HG03280 (cell line): ENCODE results near the gene HOXA10.

ENCODE experiments used
- ATAC-seq: cut with Tn5 transposase; IDR thresholded peaks from one replicate; pipeline ENCODE4 v1.9.1; 2021; ENCODE audit warnings: mild to moderate bottlenecking, moderate library complexity; ENCODE audit not compliant: unreplicated experiment

Gene HOXA10

GRCh38 chr7:27146491-27147198 lies 27.5 kb downstream of the HOXA10 start:
- no peak for ATAC-seq

GRCh38 chr7:27145914-27146412 lies 28.2 kb downstream of the HOXA10 start:
- no peak for ATAC-seq

- ATAC-seq: no peak
These were observed 28.8 kb downstream of the HOXA10 start for GRCh38 chr7:27145165-27145913.

- no peak for ATAC-seq
These were observed 29.3 kb downstream of the HOXA10 start for GRCh38 chr7:27144781-27145164.

DNA sequence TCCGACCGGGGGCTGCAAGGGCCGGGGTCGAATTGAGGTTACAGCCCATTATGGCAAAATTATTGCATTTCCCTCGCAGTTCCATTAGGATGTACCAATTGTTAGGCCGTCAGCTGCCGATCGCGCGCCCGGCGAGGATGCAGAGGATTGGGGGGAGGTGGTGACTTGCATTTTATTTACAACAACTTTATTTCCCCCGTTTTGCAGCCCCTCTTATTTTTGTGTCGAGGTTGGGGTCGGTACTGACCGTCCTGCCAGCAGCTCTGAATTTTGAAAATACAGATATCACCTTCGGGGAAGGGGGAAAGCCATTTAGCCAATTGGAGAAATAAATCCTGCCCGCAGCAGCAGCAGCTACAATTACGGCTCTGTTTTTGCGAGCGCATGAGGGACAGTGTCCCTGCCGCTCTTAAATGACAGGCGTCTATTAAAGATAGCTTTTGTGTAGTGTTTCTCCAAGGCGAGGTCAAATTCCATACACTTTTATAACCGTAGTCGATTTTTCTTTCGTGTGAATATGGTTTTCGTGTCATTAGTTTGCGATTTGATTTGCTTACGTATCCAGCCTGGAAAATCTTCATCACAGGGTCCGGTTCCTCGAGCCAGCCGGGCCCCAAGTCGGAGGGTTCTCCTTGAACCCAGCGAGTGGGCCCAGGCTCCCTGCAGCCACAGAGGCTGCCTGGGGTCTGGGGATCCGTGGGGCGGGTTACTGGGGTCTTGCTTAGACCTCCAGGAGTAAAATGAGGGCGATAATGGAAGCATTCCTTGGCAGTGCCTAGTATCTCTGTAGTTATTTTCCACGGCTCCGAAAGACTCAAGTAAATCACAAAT lies 30.0 kb downstream of the HOXA10 start:
- ATAC-seq: no peak

GRCh38 chr7:27143023-27143949 lies 30.8 kb downstream of the HOXA10 start, which contains the start of gene HOXA5:
HOXA5 (minus strand) TSS chr7:27143681; CDS start chr7:27143607, 74 bp downstream.
- no peak for ATAC-seq

GRCh38 chr7:27142580-27143022 lies 31.5 kb downstream of the HOXA10 start:
- ATAC-seq: no peak

DNA sequence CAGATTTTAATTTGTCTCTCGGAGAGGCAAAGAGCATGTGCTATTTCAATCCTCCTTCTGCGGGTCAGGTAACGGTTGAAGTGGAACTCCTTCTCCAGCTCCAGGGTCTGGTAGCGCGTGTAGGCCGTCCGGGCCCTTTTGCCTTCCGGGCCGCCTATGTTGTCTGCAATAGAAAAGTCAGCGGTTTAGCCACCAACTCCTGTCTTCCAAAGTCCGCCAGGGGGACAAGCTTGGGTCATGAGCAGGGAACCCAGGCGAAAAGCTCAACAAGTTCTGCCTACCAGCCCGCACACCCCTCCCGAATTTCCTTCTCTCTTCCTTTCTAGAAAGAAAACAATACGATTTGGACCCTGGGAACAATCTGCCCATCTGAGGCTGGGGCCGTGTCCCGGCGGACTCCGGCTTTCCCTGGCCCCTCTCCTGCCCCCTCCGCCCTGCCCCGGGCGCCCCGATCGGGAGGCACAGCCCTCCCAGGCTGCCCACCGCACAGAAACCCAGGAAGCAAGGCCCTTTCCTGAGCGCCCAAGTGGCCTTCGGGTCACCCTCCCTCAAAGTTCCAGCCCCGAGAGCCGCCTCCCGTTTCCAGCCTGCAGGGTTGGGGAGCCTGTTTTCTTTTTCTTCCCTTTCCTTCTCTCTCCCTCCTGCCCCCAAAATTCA lies 32.1 kb downstream of the HOXA10 start:
- no peak for ATAC-seq

DNA sequence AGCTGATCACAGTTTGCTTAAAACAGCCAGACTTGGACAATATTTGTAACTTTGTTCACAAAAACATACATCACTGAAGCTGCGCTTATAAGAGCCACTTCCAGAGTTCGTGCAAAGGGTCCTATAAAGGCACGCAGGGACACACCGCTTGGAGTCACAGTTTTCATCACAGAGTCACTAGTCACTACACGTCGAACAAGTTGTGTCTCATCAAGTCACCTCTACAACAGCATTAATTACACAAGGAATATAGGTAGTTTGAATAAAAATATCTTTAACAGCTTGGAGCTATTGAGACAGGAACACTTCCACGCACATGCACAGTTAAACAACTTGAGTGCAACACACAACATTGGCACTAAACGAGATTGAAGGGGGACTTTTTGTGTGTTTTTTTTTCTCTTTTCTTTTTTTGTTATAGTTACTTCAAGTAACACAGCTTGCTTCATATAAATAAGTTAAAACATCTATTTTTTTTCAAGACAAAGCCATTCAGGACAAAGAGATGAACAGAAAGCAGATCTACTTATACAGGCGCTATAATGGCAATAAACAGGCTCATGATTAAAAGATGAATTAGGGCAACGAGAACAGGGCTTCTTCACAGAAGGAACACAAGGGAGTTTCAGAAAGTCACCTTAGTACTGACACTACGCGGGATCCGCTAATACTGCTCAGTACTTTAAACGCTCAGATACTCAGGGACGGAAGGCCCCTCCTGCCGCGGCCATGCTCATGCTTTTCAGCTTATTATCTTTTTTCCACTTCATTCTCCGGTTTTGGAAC lies 32.8 kb downstream of the HOXA10 start:
- no peak for ATAC-seq

DNA sequence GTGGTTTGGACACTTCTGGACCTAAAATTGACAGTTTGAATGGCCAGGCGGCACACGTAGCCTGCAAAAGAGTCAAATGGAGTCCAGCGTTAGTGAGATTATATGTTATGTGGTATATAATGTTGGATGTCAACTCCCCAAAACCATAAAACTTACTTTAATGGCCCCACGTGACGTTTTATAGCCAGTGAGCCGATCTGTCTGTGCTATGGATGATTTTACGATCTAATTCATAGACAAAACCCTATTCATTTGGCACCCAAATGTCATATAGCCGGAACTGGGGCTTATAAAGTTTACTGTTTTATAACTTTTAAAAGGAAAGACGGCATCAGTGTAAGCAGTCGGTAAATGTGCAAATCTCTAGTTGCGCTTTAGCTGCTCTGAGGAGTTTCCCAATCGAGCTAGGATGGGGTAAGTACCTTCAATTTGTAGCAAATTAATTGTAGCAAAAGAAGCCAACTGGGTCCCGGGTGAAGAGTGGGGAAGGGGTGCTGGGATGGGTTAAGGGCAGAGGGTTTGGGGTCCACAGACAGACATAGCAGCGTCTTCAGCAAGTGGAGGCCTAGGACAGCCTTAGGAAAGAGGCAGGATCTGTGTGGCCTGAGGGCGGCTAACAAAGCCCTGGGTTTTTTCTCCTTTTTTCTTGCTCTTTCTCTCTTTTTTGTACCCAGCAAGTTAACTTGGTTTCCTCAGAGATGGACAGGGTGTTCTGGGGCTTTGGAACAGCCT lies 33.8 kb downstream of the HOXA10 start:
- ATAC-seq: no peak

GRCh38 chr7:27139334-27140125 lies 34.6 kb downstream of the HOXA10 start:
- no peak for ATAC-seq

GRCh38 chr7:27138985-27139333 lies 35.2 kb downstream of the HOXA10 start:
- ATAC-seq: no peak

DNA sequence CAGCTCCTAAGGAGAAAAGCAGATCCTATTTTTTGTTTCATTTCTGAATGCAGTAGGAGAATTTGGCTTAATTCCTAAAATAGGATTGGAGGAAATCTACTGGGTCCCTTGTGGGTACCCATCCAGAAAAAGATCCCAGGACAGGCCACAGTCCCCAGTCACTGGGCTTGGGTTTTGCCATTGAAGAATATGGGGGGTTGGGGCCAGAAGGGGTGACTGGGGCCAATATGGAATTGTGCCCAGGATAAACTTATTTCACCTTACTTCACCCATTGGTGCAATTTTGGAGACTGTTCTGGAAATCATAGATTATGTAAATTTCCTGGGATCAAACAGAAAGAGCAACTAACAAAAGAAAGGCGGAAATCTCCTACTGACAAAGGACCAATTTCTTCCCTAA lies 35.6 kb downstream of the HOXA10 start:
- ATAC-seq: no peak

- ATAC-seq: no peak
These were observed 36.3 kb downstream of the HOXA10 start for GRCh38 chr7:27137640-27138315.

DNA sequence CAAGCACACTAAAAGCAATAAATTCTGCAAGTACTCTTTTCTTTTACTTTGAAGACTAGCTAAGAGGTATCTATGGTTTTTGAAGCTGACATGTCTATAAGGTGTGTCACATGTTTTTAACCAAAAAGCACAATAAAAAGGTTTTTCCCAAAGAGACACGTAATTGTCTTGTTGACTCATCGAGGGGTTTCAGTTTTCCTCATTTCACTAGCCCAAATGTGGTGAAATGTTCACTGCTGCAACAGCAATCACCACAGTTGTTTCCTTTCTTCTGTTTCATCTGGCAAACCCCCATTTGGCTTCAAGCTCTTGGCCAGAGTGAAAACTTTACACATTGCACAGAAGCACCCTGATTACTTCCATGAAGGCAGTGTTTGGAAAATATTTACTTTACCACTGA lies 39.7 kb downstream of the HOXA10 start:
- no peak for ATAC-seq

- no peak for ATAC-seq
These were observed 40.5 kb downstream of the HOXA10 start for GRCh38 chr7:27133409-27134231.
